ENCODE measurements around the gene ZNF580.

The ZNF580 gene

GRCh38 chr19:55601084-55601483 is 39.7 kb upstream of the ZNF580 start:
- peaks cover 22% of the 10 kb centered on the region for H3K36me3 Mint-ChIP-seq (ENCODE audit: low read depth)
- H3K9me3 Mint-ChIP-seq = no peaks in the 10 kb centered on the region
- H3K4me3 Mint-ChIP-seq = peak overlapping the region; percentile 92
- H3K4me1 Mint-ChIP-seq (ENCODE audit: low read depth) = peaks cover 29% of the 10 kb centered on the region
- DNase-seq (ENCODE audit: low spot score) = no peak
- peak overlapping the region; percentile 85 for H3K27ac Mint-ChIP-seq
- H3K27me3 Mint-ChIP-seq (ENCODE audit: low read depth) = no peaks in the 10 kb centered on the region

GRCh38 chr19:55602104-55603001 is 38.4 kb upstream of the ZNF580 start:
- H3K27ac Mint-ChIP-seq = no peak overlapping the region
- H3K4me1 Mint-ChIP-seq (ENCODE audit: low read depth) = peaks cover 39% of the 10 kb centered on the region
- peak overlapping the region; percentile 92 for H3K4me3 Mint-ChIP-seq

GRCh38 chr19:55603115-55603514 is 37.7 kb upstream of the ZNF580 start:
- H3K27me3 Mint-ChIP-seq (ENCODE audit: low read depth) = no peaks in the 10 kb centered on the region
- H3K36me3 Mint-ChIP-seq (ENCODE audit: low read depth) = peaks cover 22% of the 10 kb centered on the region
- H3K4me3 Mint-ChIP-seq = peak overlapping the region; percentile 47
- H3K9me3 Mint-ChIP-seq = no peaks in the 10 kb centered on the region
- H3K4me1 Mint-ChIP-seq (ENCODE audit: low read depth) = peaks cover 41% of the 10 kb centered on the region
- DNase-seq (ENCODE audit: low spot score) = no peak
- no peak overlapping the region for H3K27ac Mint-ChIP-seq

More at GRCh38 chr19:55602104-55603001, 38.4 kb upstream of the ZNF580 start:
- H3K27me3 Mint-ChIP-seq (ENCODE audit: low read depth) = no peaks in the 10 kb centered on the region
- no peaks in the 10 kb centered on the region for H3K9me3 Mint-ChIP-seq
- H3K36me3 Mint-ChIP-seq (ENCODE audit: low read depth) = peaks cover 18% of the 10 kb centered on the region
- no peak for DNase-seq (ENCODE audit: low spot score)

GRCh38 chr19:55603581-55604292 is 37.1 kb upstream of the ZNF580 start:
- H3K27ac Mint-ChIP-seq = no peak overlapping the region

GRCh38 chr19:55605207-55605636 is 35.6 kb upstream of the ZNF580 start:
- Mint-ChIP-seq H3K9me3 (no peaks in the 10 kb centered on the region), H3K36me3 (ENCODE audit: low read depth) (peaks cover 30% of the 10 kb centered on the region), H3K27ac (peak overlapping the region; percentile 95), H3K27me3 (ENCODE audit: low read depth) (no peaks in the 10 kb centered on the region), H3K4me3 (peak overlapping the region; percentile 83), H3K4me1 (ENCODE audit: low read depth) (peaks cover 38% of the 10 kb centered on the region)
- peak; percentile 100 for DNase-seq (ENCODE audit: low spot score)

More at GRCh38 chr19:55603581-55604292, 37.1 kb upstream of the ZNF580 start:
- DNase-seq (ENCODE audit: low spot score) = no peak
- peaks cover 22% of the 10 kb centered on the region for H3K36me3 Mint-ChIP-seq (ENCODE audit: low read depth)
- peaks cover 40% of the 10 kb centered on the region for H3K4me1 Mint-ChIP-seq (ENCODE audit: low read depth)
- no peaks in the 10 kb centered on the region for H3K27me3 Mint-ChIP-seq (ENCODE audit: low read depth)
- no peaks in the 10 kb centered on the region for H3K9me3 Mint-ChIP-seq
- peak overlapping the region; percentile 47 for H3K4me3 Mint-ChIP-seq

GRCh38 chr19:55605637-55606470 is 34.9 kb upstream of the ZNF580 start, which contains the start of gene ZNF865:
Gene ZNF865 (plus strand): TSS chr19:55605647. CDS start chr19:55613619, 7,972 bp downstream.
- Mint-ChIP-seq H3K9me3 (no peaks in the 10 kb centered on the region), H3K27ac (peak within 1 kb of the TSS; percentile 95), H3K4me3 (peak within 1 kb of the TSS; percentile 93), H3K4me1 (ENCODE audit: low read depth) (peaks cover 40% of the 10 kb centered on the region), H3K36me3 (ENCODE audit: low read depth) (peaks cover 34% of the 10 kb centered on the region), H3K27me3 (ENCODE audit: low read depth) (no peaks in the 10 kb centered on the region)
- peak; percentile 71 for DNase-seq (ENCODE audit: low spot score)

GRCh38 chr19:55606471-55606787 is 34.4 kb upstream of the ZNF580 start:
- Mint-ChIP-seq H3K4me3 (peak overlapping the region; percentile 93), H3K36me3 (ENCODE audit: low read depth) (peaks cover 35% of the 10 kb centered on the region), H3K4me1 (ENCODE audit: low read depth) (peaks cover 34% of the 10 kb centered on the region), H3K27ac (peak overlapping the region; percentile 94), H3K9me3 (no peaks in the 10 kb centered on the region), H3K27me3 (ENCODE audit: low read depth) (no peaks in the 10 kb centered on the region)
- DNase-seq (ENCODE audit: low spot score) = no peak

GRCh38 chr19:55606817-55607216 is 34.0 kb upstream of the ZNF580 start:
- Mint-ChIP-seq H3K9me3 (no peaks in the 10 kb centered on the region), H3K27ac (peak overlapping the region; percentile 12), H3K4me1 (ENCODE audit: low read depth) (peaks cover 31% of the 10 kb centered on the region), H3K27me3 (ENCODE audit: low read depth) (no peaks in the 10 kb centered on the region), H3K36me3 (ENCODE audit: low read depth) (peaks cover 35% of the 10 kb centered on the region), H3K4me3 (peak overlapping the region; percentile 93)
- no peak for DNase-seq (ENCODE audit: low spot score)

GRCh38 chr19:55609326-55609725 is 31.5 kb upstream of the ZNF580 start:
- Mint-ChIP-seq H3K27ac (no peak overlapping the region), H3K4me1 (ENCODE audit: low read depth) (peaks cover 26% of the 10 kb centered on the region)

GRCh38 chr19:55611300-55611982 is 29.4 kb upstream of the ZNF580 start:
- no peak for DNase-seq (ENCODE audit: low spot score)
- Mint-ChIP-seq H3K4me1 (ENCODE audit: low read depth) (peaks cover 16% of the 10 kb centered on the region), H3K36me3 (ENCODE audit: low read depth) (peaks cover 33% of the 10 kb centered on the region), H3K27me3 (ENCODE audit: low read depth) (no peaks in the 10 kb centered on the region), H3K9me3 (no peaks in the 10 kb centered on the region), H3K27ac (peak overlapping the region; percentile 27), H3K4me3 (no peak overlapping the region)

More at GRCh38 chr19:55609326-55609725, 31.5 kb upstream of the ZNF580 start:
- no peak for DNase-seq (ENCODE audit: low spot score)
- Mint-ChIP-seq H3K4me3 (no peak overlapping the region), H3K9me3 (no peaks in the 10 kb centered on the region), H3K36me3 (ENCODE audit: low read depth) (peaks cover 33% of the 10 kb centered on the region), H3K27me3 (ENCODE audit: low read depth) (no peaks in the 10 kb centered on the region)

GRCh38 chr19:55611983-55612645 is 28.7 kb upstream of the ZNF580 start:
- Mint-ChIP-seq H3K9me3 (no peaks in the 10 kb centered on the region), H3K4me3 (no peak overlapping the region), H3K4me1 (ENCODE audit: low read depth) (peaks cover 9% of the 10 kb centered on the region), H3K27me3 (ENCODE audit: low read depth) (no peaks in the 10 kb centered on the region), H3K27ac (no peak overlapping the region), H3K36me3 (ENCODE audit: low read depth) (peaks cover 31% of the 10 kb centered on the region)
- DNase-seq (ENCODE audit: low spot score) = no peak

- no peak overlapping the region for H3K27ac Mint-ChIP-seq
- peaks cover 31% of the 10 kb centered on the region for H3K36me3 Mint-ChIP-seq (ENCODE audit: low read depth)
- H3K27me3 Mint-ChIP-seq (ENCODE audit: low read depth) = no peaks in the 10 kb centered on the region
- H3K4me3 Mint-ChIP-seq = no peak overlapping the region
- no peaks in the 10 kb centered on the region for H3K9me3 Mint-ChIP-seq
- peaks cover 4% of the 10 kb centered on the region for H3K4me1 Mint-ChIP-seq (ENCODE audit: low read depth)
- DNase-seq (ENCODE audit: low spot score) = no peak
Measured at GRCh38 chr19:55613396-55613795, 27.4 kb upstream of the ZNF580 start.
